ENCODE measurements around the gene TGFBR3L. TPM values are rescaled to one million over a fixed set of nuclear protein-coding genes. Genes with fewer than 3 reads are reported as not detected.

The TGFBR3L gene
- total and polyA plus RNA-seq, 12 donors: 0.23 to 7.0 (median 1.2) TPM; not detected in 3

GRCh38 chr19:7872306-7873204, 42.1 kb upstream of the TGFBR3L start:
- DNase-seq: peak in 1 of 7 donors; percentile 44
- Histone ChIP-seq H3K4me1 (replicated peaks in 1 of 2) (peaks cover 18 to 31% of the 10 kb centered on the region in 2 donors), H3K4me3 (no peak overlapping the region), H3K27me3 (peaks cover 29% of the 10 kb centered on the region), H3K27ac (peak overlapping the region in 2 of 5 donors; percentile 57 to 73), H3K9me3 (replicated peaks in 1 of 3) (no peaks in the 10 kb centered on the region), H3K36me3 (replicated peaks in 1 of 2) (no peaks in the 10 kb centered on the region)
- TF ChIP-seq POLR2A (IDR thresholded peaks at IDR 0.05) (no peak), CTCF (IDR thresholded peaks at IDR 0.05) (no peak)
- WGBS, 4 donors: 57 to 68% (median 59%) methylated on average over 19 to 47 of the region's 47 CpGs
- intact Hi-C loops (cut with DNase I): no loop called here

- WGBS, 4 donors: 15 to 60% (median 21%) methylated on average over 19 to 53 of the region's 53 CpGs
- Histone ChIP-seq H3K36me3 (replicated peaks in 1 of 2) (no peaks in the 10 kb centered on the region), H3K27ac (no peak overlapping the region), H3K9me3 (replicated peaks in 1 of 3) (no peaks in the 10 kb centered on the region), H3K4me1 (replicated peaks in 1 of 2) (peaks cover 15 to 26% of the 10 kb centered on the region in 2 donors), H3K27me3 (peaks cover 29% of the 10 kb centered on the region), H3K4me3 (peak overlapping the region in 1 of 4 donors; percentile 23)
- DNase-seq: peak in 1 of 7 donors; percentile 35
- no peak for TF ChIP-seq CTCF (IDR thresholded peaks at IDR 0.05)
- intact Hi-C loops (cut with DNase I): no loop called here
These were observed 41.1 kb upstream of the TGFBR3L start for GRCh38 chr19:7873304-7874075.

- H3K4me3 ChIP-seq: peak within 1 kb of the TSS in 1 of 4 donors; percentile 23
- no peak within 1 kb of the TSS for H3K27ac ChIP-seq
- H3K36me3 ChIP-seq (replicated peaks in 1 of 2): no peaks in the 10 kb centered on the region
- WGBS, 4 donors: 1 to 2% (median 1%) methylated on average over 16 to 88 of the region's 88 CpGs
- no peaks in the 10 kb centered on the region for H3K9me3 ChIP-seq (replicated peaks in 1 of 3)
- peak in 3 of 7 donors; percentile 35 to 81 (median 47) for DNase-seq
- TF ChIP-seq POLR2A (IDR thresholded peaks at IDR 0.05) (no peak), CTCF (IDR thresholded peaks at IDR 0.05) (no peak)
- peaks cover 10 to 19% of the 10 kb centered on the region in 2 donors for H3K4me1 ChIP-seq (replicated peaks in 1 of 2)
- peaks cover 29% of the 10 kb centered on the region for H3K27me3 ChIP-seq
- intact Hi-C loops (cut with DNase I): no loop called here
These were observed 40.3 kb upstream of the TGFBR3L start, which contains the start of gene PRR36 for GRCh38 chr19:7874076-7874896. Gene PRR36, minus strand, starts transcription at chr19:7874390. Its CDS starts 701 bp downstream, at chr19:7873689.
